GM20000 (cell line): ENCODE measurements around the gene CCR6.

ENCODE experiments used
- DNase-seq: peaks from one replicate; pipeline ENCODE4 v3.0.0; 2012; ENCODE audit warnings: low spot score
- CTCF ChIP-seq: IDR thresholded peaks from 2 replicates; pipeline ENCODE4 v1.5.1; 2012; ENCODE audit warnings: mild to moderate bottlenecking, control low read depth; ENCODE audit errors: extremely low read depth, missing control alignments

CCR6 gene

DNA sequence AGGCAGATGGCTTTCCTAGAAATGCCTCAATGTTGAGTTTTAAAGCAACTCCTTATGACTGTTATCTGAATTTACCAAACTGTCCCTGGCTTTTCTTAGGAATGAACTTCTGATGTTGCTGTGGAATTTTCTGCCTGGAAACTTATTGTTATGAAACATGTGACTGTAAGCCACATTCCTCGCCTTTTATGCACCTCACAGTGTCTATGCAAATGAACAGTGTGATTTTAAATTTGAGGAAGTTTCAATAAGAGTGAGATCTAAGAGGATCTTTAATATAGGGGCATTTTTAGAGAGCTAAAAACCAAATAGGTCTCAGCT is 2.4 kb upstream of the CCR6 start:
- no peak for TF ChIP-seq CTCF
- DNase-seq, result no peak

DNA sequence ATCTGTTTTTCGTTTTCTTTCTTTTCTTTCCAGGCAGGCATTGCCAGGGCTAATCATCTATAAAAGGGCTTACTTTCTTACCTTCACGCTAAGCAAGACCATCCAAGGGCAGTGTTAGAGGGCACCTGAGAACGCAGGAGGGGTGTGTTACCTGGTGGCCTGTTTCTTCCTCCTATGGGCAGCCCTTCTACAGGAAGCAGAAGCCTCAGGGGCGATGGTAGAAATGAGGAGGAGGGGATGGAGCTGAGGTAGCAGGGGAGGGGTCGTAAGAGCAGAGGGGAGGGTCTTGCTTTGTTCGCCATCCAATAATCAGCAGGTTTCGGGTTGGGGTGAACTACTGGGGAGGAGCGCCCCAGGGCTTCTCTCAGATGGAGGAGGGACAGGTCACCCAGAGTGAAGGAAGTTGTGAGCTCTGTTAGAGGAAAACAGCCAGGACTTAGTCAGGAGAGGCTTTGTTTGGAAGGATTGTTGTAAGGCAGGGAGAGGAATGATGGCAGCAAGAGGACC is 1.5 kb upstream of the CCR6 start:
- DNase-seq, result no peak
- TF ChIP-seq CTCF, result no peak

DNA sequence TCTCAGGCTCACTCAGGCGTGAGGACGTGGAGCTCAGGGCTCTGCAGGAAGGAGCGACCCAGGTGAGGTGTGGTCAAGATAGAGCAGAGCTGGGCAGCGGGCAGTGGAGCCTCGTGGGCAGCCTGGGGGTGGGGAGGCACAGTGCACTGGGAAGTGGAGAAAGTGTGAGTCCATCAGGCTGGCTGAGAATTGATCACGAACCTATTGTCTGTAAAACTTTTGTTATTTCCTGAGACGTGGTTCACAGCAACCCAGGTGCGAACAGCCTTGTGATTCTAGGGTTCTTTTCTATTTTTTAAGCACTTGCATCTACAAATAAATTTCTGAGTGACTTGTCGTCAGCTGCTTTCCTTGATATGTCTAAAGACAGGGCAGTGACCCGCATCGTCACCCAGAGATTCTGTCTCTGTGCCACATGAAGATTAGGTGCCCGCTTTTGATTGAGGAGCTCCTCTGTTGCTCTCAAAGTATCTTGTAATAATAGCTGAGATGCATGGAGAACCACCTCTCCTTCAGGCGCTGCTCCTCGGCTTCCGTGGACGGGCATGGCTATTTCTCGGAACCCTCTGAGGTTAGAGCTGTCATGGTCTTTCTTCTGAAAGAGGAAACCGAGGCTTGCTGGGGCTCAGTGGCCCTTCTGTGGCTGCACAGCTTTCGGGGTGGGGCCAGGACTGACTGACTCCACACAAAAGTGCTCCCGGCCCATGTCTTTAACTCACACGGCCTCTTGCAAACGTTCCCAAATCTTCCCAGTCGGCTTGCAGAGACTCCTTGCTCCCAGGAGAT is 662 bp upstream of the CCR6 start:
- no peak for TF ChIP-seq CTCF
- no peak for DNase-seq

DNA sequence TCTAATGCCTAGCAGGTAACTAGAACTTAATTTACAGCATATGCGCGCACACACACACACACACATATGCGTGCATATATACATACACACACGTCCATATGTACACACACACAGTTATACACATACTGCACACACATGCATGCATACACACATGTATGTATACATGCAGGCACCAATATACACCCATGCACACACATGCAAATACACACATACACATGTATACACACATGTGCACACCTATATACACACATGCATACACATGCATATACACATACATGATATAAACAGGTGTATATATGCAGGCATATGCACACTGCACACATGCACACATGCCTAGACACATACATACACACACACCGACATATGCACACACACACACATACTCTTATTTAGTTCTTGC is 1.9 kb downstream of the CCR6 start:
- no peak for DNase-seq
- TF ChIP-seq CTCF, result no peak

DNA sequence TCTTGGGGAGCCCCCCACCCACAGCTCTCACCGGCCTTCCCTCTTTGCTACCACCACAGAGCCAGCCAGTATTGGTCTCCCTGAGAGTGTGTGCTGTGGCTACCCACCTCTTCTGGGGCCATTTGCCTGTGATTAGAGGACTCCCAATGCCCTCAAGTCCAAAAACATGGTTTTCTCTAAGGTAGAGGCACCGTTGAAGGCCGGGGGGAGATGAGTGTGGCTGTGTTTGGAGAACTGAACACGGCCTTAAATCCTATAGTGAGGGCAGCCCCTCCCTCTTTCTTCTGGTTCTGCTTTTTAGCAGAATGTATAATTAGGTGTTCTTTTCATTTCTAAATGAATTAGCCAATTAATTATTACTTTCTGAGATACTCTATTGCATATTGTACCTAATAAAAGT is 2.5 kb downstream of the CCR6 start:
- DNase-seq, result no peak
- no peak for TF ChIP-seq CTCF

GRCh38 chr6:167125855-167126349 is 3.0 kb downstream of the CCR6 start:
- no peak for TF ChIP-seq CTCF
- DNase-seq, result no peak

- TF ChIP-seq CTCF, result peak; percentile 1
- DNase-seq, result no peak
Observed at GRCh38 chr6:167127785-167128531, 5.1 kb downstream of the CCR6 start.
